KMS-11 (cell line): ENCODE results near the gene TMEM150C.

Experiments used
- H2AFZ ChIP-seq: fragments of 200-600 bp; sonication (generic); 2 replicates; pipeline ENCODE4 v1.6.1; 2016; ENCODE audit warnings: antibody characterized with exemption, mixed run types, low read depth
- H3K27ac ChIP-seq: fragments of 200-600 bp; sonication (generic); 2 replicates; pipeline ENCODE4 v1.6.1; 2016; ENCODE audit warnings: mild to moderate bottlenecking, mixed run types
- H3K27me3 ChIP-seq: fragments of 200-600 bp; sonication (generic); 2 replicates; pipeline ENCODE4 v1.6.1; 2017; ENCODE audit warnings: mild to moderate bottlenecking, low read depth, mixed run types, moderate library complexity; ENCODE audit not compliant: insufficient read depth
- H3K36me3 ChIP-seq: fragments of 200-600 bp; sonication (generic); 2 replicates; pipeline ENCODE4 v1.6.1; 2017; ENCODE audit warnings: mild to moderate bottlenecking, mixed run types; ENCODE audit not compliant: insufficient read depth
- H3K4me1 ChIP-seq: fragments of 200-600 bp; sonication (generic); 2 replicates; pipeline ENCODE4 v1.6.1; 2016; ENCODE audit warnings: mild to moderate bottlenecking, low read depth, mixed run types; ENCODE audit not compliant: poor library complexity, severe bottlenecking
- H3K4me2 ChIP-seq: fragments of 200-600 bp; sonication (generic); 2 replicates; pipeline ENCODE4 v1.7.0; 2016; ENCODE audit warnings: mild to moderate bottlenecking, mixed run types
- H3K4me3 ChIP-seq: fragments of 200-600 bp; sonication (generic); IDR thresholded peaks from 2 replicates; pipeline ENCODE4 v1.6.1; 2017; ENCODE audit warnings: low read depth, low read length, mixed read lengths; ENCODE audit not compliant: insufficient read depth
- H3K79me2 ChIP-seq: fragments of 200-600 bp; sonication (generic); 2 replicates; pipeline ENCODE4 v1.6.1; 2016; ENCODE audit warnings: low read depth, mixed run types; ENCODE audit not compliant: insufficient read depth
- H3K9ac ChIP-seq: fragments of 200-600 bp; sonication (generic); 2 replicates; pipeline ENCODE4 v1.6.1; 2016; ENCODE audit warnings: mild to moderate bottlenecking, mixed run types
- H4K20me1 ChIP-seq: fragments of 200-600 bp; sonication (generic); 2 replicates; pipeline ENCODE4 v1.6.1; 2016; ENCODE audit warnings: mild to moderate bottlenecking, mixed run types; ENCODE audit not compliant: insufficient read depth
- TF ChIP-seq, protein P1 (sequence below): fragments of 200-600 bp; sonication (generic); conservative IDR thresholded peaks from 2 replicates; pipeline ENCODE4 v1.6.1; 2017; ENCODE audit warnings: low read depth, mild to moderate bottlenecking, antibody characterized with exemption, low read length, moderate library complexity, mixed read lengths

TMEM150C gene

GRCh38 chr4:82450966-82451755 is 110.6 kb downstream of the TMEM150C start:
- Histone ChIP-seq H3K27ac (no peak overlapping the region), H3K79me2 (peaks cover 11% of the 10 kb centered on the region; the same call in 1 of the 2 replicates), H3K4me3 (no peak overlapping the region), H4K20me1 (0 out of 2 replicates have a peak, but pooled peaks cover 4% of the 10 kb centered on the region), H2AFZ (no peak overlapping the region), H3K36me3 (no peaks in the 10 kb centered on the region; the same call in 1 of the 2 replicates), H3K4me1 (no peaks in the 10 kb centered on the region), H3K27me3 (no peaks in the 10 kb centered on the region), H3K9ac (no peak overlapping the region), H3K4me2 (no peak overlapping the region)
- TF ChIP-seq, protein P1, sequence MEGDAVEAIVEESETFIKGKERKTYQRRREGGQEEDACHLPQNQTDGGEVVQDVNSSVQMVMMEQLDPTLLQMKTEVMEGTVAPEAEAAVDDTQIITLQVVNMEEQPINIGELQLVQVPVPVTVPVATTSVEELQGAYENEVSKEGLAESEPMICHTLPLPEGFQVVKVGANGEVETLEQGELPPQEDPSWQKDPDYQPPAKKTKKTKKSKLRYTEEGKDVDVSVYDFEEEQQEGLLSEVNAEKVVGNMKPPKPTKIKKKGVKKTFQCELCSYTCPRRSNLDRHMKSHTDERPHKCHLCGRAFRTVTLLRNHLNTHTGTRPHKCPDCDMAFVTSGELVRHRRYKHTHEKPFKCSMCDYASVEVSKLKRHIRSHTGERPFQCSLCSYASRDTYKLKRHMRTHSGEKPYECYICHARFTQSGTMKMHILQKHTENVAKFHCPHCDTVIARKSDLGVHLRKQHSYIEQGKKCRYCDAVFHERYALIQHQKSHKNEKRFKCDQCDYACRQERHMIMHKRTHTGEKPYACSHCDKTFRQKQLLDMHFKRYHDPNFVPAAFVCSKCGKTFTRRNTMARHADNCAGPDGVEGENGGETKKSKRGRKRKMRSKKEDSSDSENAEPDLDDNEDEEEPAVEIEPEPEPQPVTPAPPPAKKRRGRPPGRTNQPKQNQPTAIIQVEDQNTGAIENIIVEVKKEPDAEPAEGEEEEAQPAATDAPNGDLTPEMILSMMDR: no peak

DNA sequence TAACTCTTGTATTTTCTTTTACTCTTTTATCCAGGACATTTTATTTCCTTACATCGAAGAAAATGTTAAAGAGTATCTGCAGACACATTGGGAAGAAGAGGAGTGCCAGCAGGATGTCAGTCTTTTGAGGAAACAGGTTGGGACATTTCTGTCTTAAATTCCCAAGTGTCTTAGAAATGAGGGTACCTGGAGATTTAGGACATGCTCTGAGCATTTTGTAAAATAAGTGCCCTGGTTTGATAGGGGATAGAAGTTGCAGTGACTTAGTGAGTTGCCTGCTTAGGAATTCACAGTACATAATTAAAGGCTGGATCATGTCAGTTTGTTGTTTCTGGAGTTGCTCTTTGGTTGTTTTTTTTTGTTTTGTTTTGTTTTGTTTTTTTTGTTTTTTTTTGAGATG is 113.9 kb downstream of the TMEM150C start:
- Histone ChIP-seq H2AFZ (no peak overlapping the region), H3K4me1 (no peaks in the 10 kb centered on the region), H3K9ac (no peak overlapping the region), H3K36me3 (no peaks in the 10 kb centered on the region; the same call in 1 of the 2 replicates), H4K20me1 (0 out of 2 replicates have a peak, but pooled peaks cover 4% of the 10 kb centered on the region), H3K4me2 (no peak overlapping the region), H3K27ac (no peak overlapping the region), H3K4me3 (no peak overlapping the region), H3K27me3 (no peaks in the 10 kb centered on the region), H3K79me2 (peaks cover 39% of the 10 kb centered on the region; the same call in 1 of the 2 replicates)
- TF ChIP-seq, protein P1: no peak

- H3K4me3 ChIP-seq: no peak overlapping the region
Observed at GRCh38 chr4:82439088-82439487, 122.7 kb downstream of the TMEM150C start.

DNA sequence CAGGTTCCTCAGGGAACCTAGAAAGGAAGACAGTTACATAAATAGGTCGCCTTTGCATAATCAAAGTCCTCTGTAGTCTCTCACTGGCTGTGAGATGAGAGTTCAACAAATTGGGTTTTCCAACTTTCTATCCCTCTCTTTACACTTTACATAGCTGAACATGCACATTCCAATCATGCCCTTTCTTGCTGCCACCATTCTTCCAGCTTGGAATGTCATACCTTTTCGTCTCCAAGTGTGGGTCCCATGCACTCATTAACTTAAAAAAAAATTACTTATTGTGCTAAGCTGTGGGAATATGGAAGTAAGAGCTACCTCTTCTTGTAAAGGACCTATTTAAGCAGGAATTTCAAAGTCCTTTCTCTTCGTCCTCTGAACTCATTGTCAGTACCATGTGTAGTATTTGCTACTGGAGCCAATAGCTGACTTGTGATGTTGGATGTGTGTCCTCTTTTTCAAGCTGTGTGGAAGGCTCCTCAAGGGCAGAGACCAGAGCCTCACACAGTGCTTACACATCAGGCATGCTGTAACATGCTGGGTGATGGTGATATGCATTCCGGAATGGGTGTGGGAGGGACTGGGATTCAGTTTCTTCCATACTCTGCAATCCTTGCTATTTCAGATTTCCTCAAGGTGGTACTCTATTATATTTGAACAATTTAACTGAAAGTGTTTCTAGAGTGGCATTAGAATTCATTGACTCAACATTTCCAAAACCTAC is 124.3 kb downstream of the TMEM150C start:
- Histone ChIP-seq H3K79me2 (peaks cover 97% of the 10 kb centered on the region), H3K27ac (no peak overlapping the region), H2AFZ (no peak overlapping the region), H3K36me3 (peaks cover 9% of the 10 kb centered on the region; the same call in 1 of the 2 replicates), H3K27me3 (no peaks in the 10 kb centered on the region), H4K20me1 (peaks cover 16% of the 10 kb centered on the region), H3K4me1 (peaks cover 10% of the 10 kb centered on the region), H3K4me3 (no peak overlapping the region), H3K4me2 (no peak overlapping the region), H3K9ac (no peak overlapping the region)
- TF ChIP-seq, protein P1: no peak

More at GRCh38 chr4:82439088-82439487, 122.7 kb downstream of the TMEM150C start:
- no peaks in the 10 kb centered on the region for H3K4me1 ChIP-seq
- no peak overlapping the region for H3K4me2 ChIP-seq
- H3K27me3 ChIP-seq: no peaks in the 10 kb centered on the region
- peaks cover 96% of the 10 kb centered on the region for H3K79me2 ChIP-seq
- peaks cover 21% of the 10 kb centered on the region for H4K20me1 ChIP-seq
- H3K9ac ChIP-seq: no peak overlapping the region
- H3K27ac ChIP-seq: no peak overlapping the region
- H3K36me3 ChIP-seq: peaks cover 9% of the 10 kb centered on the region; the same call in 1 of the 2 replicates
- TF ChIP-seq, protein P1: no peak
- no peak overlapping the region for H2AFZ ChIP-seq
